ENCODE measurements around the gene PLEKHO1. TPM values are rescaled to one million over a fixed set of nuclear protein-coding genes. Genes with fewer than 3 reads are reported as not detected.

The PLEKHO1 gene
- total RNA-seq, 1 donor from 2014 or later = 113 TPM

DNA sequence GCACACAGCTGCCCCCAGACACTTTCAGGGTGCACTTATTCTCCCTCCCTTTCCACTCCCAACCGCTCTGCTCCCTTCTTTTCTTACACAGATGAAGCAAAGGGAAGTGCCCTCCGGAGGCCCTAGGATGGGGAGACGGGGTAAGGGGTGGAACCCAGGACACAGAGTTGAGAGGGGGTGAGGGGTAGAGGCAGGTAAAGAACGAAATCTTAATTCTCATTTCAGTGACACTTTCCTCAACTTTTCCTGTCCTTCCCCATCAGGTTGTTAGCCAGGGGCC, 12.8 kb downstream of the PLEKHO1 start:
- H3K27ac Mint-ChIP-seq (ENCODE audit: unreplicated experiment) = peak overlapping the region; percentile 96

DNA sequence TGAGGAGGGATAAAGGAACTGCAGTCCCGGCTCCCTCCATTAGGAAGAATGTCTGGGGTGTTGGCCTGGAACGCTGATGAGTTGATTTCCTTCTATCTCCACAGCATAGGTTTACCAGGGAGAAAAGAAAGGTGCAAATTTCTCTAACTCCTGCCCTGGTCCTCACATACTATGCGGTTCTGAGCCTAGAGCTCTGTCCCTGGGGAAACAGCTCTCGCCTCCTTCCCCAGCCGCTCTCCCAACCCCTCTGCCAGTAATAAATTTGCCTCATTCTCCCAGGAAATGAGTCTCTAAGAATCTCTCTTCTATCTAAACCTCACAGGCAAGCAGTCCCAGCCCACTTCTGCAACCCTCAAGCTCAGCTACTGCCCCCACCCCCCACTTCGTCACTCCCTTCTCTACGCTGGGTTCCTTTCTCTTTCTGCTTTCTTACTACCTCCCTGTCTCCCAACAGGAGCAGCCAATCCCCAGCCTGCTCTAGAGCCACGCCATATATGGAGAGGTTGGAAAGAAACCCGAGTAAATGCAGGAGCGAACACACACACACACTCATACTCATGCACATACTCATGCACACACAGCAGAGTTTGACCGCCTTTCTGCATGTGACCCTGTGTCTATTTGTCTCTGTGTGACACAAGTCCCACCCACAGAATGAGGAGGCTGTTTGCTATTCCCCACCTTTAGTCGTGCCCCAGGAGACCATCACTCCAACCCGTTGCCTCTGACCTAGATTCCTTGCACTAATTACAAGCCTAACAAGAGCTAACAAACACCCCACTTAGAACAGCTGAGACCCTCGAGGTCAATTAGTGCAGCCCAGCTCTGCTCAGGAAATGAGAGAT, 13.4 kb downstream of the PLEKHO1 start:
- Mint-ChIP-seq H3K27ac (ENCODE audit: unreplicated experiment) (peak overlapping the region; percentile 96), H3K4me3 (peak overlapping the region; percentile 84), H3K9me3 (no peaks in the 10 kb centered on the region), H3K4me1 (peaks cover 43% of the 10 kb centered on the region), H3K27me3 (ENCODE audit: low read depth) (no peaks in the 10 kb centered on the region), H3K36me3 (ENCODE audit: low read depth) (peaks cover 16% of the 10 kb centered on the region)
- peak; percentile 58 for DNase-seq (ENCODE audit: low read depth, low spot score)
- TF ChIP-seq, protein P1, sequence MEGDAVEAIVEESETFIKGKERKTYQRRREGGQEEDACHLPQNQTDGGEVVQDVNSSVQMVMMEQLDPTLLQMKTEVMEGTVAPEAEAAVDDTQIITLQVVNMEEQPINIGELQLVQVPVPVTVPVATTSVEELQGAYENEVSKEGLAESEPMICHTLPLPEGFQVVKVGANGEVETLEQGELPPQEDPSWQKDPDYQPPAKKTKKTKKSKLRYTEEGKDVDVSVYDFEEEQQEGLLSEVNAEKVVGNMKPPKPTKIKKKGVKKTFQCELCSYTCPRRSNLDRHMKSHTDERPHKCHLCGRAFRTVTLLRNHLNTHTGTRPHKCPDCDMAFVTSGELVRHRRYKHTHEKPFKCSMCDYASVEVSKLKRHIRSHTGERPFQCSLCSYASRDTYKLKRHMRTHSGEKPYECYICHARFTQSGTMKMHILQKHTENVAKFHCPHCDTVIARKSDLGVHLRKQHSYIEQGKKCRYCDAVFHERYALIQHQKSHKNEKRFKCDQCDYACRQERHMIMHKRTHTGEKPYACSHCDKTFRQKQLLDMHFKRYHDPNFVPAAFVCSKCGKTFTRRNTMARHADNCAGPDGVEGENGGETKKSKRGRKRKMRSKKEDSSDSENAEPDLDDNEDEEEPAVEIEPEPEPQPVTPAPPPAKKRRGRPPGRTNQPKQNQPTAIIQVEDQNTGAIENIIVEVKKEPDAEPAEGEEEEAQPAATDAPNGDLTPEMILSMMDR (conservative IDR thresholded peaks at IDR 0.05) = peak; percentile 52

More for the DNA sequence above, 12.8 kb downstream of the PLEKHO1 start:
- Mint-ChIP-seq H3K4me3 (peak overlapping the region; percentile 84), H3K4me1 (peaks cover 43% of the 10 kb centered on the region), H3K27me3 (ENCODE audit: low read depth) (no peaks in the 10 kb centered on the region), H3K9me3 (no peaks in the 10 kb centered on the region), H3K36me3 (ENCODE audit: low read depth) (peaks cover 21% of the 10 kb centered on the region)
- TF ChIP-seq, protein P1 (conservative IDR thresholded peaks at IDR 0.05) = no peak
- no peak for DNase-seq (ENCODE audit: low read depth, low spot score)

DNA sequence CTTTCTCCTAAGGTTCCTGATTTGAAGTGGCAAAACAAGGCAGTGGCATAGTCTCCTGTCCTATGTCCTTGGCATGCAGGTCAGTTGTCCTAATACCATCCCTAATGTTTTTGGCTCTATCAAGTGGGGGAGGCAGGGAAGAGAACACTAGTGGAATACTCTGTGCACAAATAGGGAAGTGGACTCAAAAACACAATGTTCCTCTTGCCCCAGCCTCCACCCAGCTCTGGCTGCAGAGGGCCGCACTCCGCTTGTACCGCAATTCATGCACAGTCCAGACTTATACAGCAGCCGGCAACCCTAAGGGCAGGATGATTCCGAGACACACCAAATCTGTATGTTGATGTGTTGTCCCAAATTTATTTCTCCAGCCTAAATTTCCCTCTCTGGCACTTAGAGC, 14.5 kb downstream of the PLEKHO1 start:
- H3K4me1 Mint-ChIP-seq = peaks cover 43% of the 10 kb centered on the region
- H3K4me3 Mint-ChIP-seq = peak overlapping the region; percentile 20
- H3K36me3 Mint-ChIP-seq (ENCODE audit: low read depth) = peaks cover 14% of the 10 kb centered on the region
- TF ChIP-seq, protein P1 (conservative IDR thresholded peaks at IDR 0.05) = no peak
- H3K9me3 Mint-ChIP-seq = no peaks in the 10 kb centered on the region
- peak overlapping the region; percentile 90 for H3K27ac Mint-ChIP-seq (ENCODE audit: unreplicated experiment)
- DNase-seq (ENCODE audit: low read depth, low spot score) = no peak
- H3K27me3 Mint-ChIP-seq (ENCODE audit: low read depth) = no peaks in the 10 kb centered on the region

DNA sequence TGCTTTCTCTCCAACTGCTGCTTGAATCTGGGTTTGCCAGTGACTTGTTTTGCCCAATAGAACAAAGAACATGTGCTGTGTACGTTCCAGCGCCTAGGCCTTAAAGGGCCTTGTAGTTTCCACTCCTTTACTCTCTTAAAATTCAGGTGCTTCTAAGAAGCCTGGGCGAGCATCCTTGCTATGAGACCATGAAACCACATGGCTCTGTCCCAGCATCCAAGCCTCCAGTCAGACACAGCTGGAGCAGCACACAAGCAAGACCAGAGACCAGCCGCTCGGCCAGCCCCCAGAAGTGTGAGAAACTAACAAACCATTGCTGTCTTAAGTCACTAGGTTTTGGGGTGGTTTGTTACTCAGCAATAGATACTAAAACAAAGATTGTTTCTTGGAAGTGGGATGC, 15.1 kb downstream of the PLEKHO1 start:
- peaks cover 10% of the 10 kb centered on the region for H3K36me3 Mint-ChIP-seq (ENCODE audit: low read depth)
- DNase-seq (ENCODE audit: low read depth, low spot score) = no peak
- peak overlapping the region; percentile 2 for H3K27ac Mint-ChIP-seq (ENCODE audit: unreplicated experiment)
- H3K4me1 Mint-ChIP-seq = peaks cover 43% of the 10 kb centered on the region
- H3K9me3 Mint-ChIP-seq = no peaks in the 10 kb centered on the region
- TF ChIP-seq, protein P1 (conservative IDR thresholded peaks at IDR 0.05) = no peak
- H3K4me3 Mint-ChIP-seq = peak overlapping the region; percentile 20
- H3K27me3 Mint-ChIP-seq (ENCODE audit: low read depth) = no peaks in the 10 kb centered on the region

DNA sequence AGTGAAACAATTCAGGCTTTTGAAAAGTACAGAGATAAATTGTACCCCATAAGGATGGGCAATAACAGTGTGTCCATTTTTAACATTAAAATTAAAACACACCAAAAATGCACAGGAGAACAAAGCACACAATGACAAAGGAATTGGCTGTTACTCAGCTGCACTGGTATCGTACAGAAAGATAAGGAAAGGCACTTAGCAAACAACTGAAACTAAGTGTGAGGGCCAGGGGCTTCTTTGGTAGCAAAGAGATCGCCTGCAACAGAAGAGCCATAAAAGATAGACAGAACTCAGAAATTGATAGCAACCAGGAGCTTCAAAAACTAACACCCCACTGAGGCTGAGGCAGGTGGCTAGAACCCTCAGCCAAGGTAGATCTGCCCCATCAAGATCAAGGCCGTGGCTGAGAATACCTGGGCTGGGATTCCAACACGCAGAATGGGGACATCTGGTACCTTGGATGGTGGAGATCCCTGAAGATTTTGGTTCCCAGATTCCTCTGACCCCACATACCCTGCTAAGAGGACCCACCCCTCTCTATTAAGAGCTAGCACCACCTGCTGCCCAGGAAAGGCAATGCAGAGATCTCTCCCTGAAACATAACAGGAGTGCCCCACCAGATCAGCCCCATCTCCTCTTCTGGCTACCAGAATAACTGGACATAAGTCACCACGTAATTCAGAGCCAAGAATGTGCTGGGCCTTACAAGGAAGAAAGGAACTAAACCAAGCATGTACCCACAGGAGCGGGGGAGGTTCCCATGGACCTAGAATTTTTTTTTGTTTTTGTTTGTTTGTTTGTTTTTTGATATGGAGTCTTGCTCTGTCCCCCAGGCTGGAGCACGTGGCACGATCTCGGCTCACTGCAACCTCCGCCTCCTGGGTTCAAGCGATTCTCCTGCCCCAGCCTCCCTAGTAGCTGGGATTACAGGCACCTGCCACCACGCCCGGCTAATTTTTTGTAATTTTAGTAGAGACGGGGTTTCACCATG, 16.2 kb downstream of the PLEKHO1 start:
- no peaks in the 10 kb centered on the region for H3K27me3 Mint-ChIP-seq (ENCODE audit: low read depth)

More for the DNA sequence above, 16.2 kb downstream of the PLEKHO1 start:
- Mint-ChIP-seq H3K27ac (ENCODE audit: unreplicated experiment) (no peak overlapping the region), H3K4me1 (peaks cover 42% of the 10 kb centered on the region), H3K36me3 (ENCODE audit: low read depth) (peaks cover 5% of the 10 kb centered on the region), H3K9me3 (no peaks in the 10 kb centered on the region), H3K4me3 (no peak overlapping the region)
- peak; percentile 48 for DNase-seq (ENCODE audit: low read depth, low spot score)
- TF ChIP-seq, protein P1 (conservative IDR thresholded peaks at IDR 0.05) = peak; percentile 64

All from neural crest cell (in vitro differentiated cells).